Testis (tissue), 3 donors: Measurements from ENCODE around the gene GRIPAP1. TPM values are rescaled to one million over a fixed set of nuclear protein-coding genes. Genes with fewer than 3 reads are reported as not detected.

ENCODE experiments used
- DNase-seq: peaks from one replicate; pipeline ENCODE4 v3.0.0-alpha.2; 2019
- H3K27ac ChIP-seq, 2 donors: fragments of 200-600 bp; sonication (generic); one replicate each; pipeline ENCODE4 v1.5.1; 2019
- H3K27me3 ChIP-seq: fragments of 200-600 bp; sonication (generic); one replicate; pipeline ENCODE4 v1.5.1; 2019
- H3K36me3 ChIP-seq: fragments of 200-600 bp; sonication (generic); one replicate; pipeline ENCODE4 v1.5.1; 2017; ENCODE audit warnings: low read depth; ENCODE audit errors: missing control alignments
- H3K4me1 ChIP-seq: fragments of 200-600 bp; sonication (generic); one replicate; pipeline ENCODE4 v1.5.1; 2019
- H3K4me3 ChIP-seq, 2 donors: fragments of 200-600 bp; sonication (generic); one replicate each; pipeline ENCODE4 v1.5.1; 2017 to 2019
- H3K9me3 ChIP-seq: fragments of 200-600 bp; sonication (generic); one replicate; pipeline ENCODE4 v1.5.1; 2017
- POLR2A ChIP-seq: fragments of 450-650 bp; IDR thresholded peaks from one replicate; pipeline ENCODE4 v1.6.1; 2017; ENCODE audit warnings: antibody characterized with exemption, mild to moderate bottlenecking, moderate library complexity
- WGBS, 2 donors: methylation state at CpG; one replicate each; pipeline ENCODE4 v1.1.5; 2018; 5-methylcytosine and 5-hydroxymethylcytosine counted together
- intact Hi-C: fragments of 100-400 bp; cut with DNase I; formaldehyde crosslinking; loops from one replicate; pipeline ENCODE4 v1.15.1; 2023; ENCODE audit warnings: low total_unique reads
- polyA plus RNA-seq: library from polyadenylated mRNA; stranded (reverse); fragments of 350-450 nt; fragmentation: Illumina TruSeq; extraction: RNeasy Lipid Tissue Mini Kit (QIAGEN cat#74804); gene quantifications from one replicate; pipeline ENCODE4 v1.2.3, GENCODE V29; 2014; ENCODE audit warnings: low read depth, low replicate concordance; ENCODE audit not compliant: insufficient read depth
- total RNA-seq, 2 donors: library from RNA; depleted of rRNA; stranded (reverse); fragments of >200 nt; gene quantifications; one replicate each; pipeline ENCODE4 v1.2.3, GENCODE V29; 2016
- TF ChIP-seq, protein P1 (sequence below), 3 experiments: fragments of 450-650 bp in 2 of 3; fragments of 200-600 bp in 1 of 3; sonication (generic) in 1 of 3; IDR thresholded peaks; one replicate each; pipeline ENCODE4 v1.5.1; 2016 to 2019; ENCODE audit warnings: antibody characterized with exemption in 3 of 3, mild to moderate bottlenecking in 2 of 3, moderate library complexity in 1 of 3

GRIPAP1 gene
- total and polyA plus RNA-seq, 3 donors from 2014 or later: 44.4 to 88.9 (median 76.4) TPM

DNA sequence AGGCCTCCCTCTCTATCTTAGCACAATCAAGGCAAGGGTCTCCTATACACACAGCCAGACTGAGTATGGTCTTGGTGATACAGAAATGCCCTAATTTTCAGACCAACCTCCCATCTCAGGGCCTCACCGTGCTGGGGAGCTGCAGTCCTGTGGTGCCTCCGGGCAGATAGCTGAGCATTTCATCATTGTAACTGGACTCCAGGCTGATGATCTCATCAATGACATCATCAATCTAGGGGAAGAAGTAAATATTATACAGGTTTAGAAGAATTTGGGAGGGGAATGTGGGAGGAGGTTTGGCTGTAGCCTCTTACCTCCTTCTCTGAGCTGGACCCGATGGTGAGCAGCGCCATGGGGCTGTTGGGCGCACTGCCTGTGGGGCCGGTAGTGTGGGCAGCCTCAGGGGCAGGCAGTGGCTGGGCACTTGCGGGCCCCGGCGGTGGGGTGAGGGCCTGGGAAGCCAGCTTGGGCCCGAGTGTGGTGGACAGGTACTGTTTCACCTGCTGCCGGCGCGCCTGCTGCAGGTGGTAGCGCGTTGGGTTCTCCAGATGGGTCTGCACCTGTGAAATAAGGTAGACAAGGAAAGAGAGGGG lies 35.9 kb upstream of the GRIPAP1 start:
- H3K36me3 ChIP-seq: no peaks in the 10 kb centered on the region
- DNase-seq: no peak
- H3K9me3 ChIP-seq: no peaks in the 10 kb centered on the region
- intact Hi-C loops: no loop called here
- H3K27ac ChIP-seq: no peak overlapping the region
- no peak for TF ChIP-seq POLR2A
- TF ChIP-seq, protein P1, sequence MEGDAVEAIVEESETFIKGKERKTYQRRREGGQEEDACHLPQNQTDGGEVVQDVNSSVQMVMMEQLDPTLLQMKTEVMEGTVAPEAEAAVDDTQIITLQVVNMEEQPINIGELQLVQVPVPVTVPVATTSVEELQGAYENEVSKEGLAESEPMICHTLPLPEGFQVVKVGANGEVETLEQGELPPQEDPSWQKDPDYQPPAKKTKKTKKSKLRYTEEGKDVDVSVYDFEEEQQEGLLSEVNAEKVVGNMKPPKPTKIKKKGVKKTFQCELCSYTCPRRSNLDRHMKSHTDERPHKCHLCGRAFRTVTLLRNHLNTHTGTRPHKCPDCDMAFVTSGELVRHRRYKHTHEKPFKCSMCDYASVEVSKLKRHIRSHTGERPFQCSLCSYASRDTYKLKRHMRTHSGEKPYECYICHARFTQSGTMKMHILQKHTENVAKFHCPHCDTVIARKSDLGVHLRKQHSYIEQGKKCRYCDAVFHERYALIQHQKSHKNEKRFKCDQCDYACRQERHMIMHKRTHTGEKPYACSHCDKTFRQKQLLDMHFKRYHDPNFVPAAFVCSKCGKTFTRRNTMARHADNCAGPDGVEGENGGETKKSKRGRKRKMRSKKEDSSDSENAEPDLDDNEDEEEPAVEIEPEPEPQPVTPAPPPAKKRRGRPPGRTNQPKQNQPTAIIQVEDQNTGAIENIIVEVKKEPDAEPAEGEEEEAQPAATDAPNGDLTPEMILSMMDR (IDR thresholded peaks at IDR 0.05): no peak
- H3K4me3 ChIP-seq: no peak overlapping the region
- H3K27me3 ChIP-seq: no peaks in the 10 kb centered on the region
- peaks cover 6% of the 10 kb centered on the region for H3K4me1 ChIP-seq
- 80 to 93% methylated on average over 1 to 15 of the region's 15 CpGs for WGBS, 2 donors

DNA sequence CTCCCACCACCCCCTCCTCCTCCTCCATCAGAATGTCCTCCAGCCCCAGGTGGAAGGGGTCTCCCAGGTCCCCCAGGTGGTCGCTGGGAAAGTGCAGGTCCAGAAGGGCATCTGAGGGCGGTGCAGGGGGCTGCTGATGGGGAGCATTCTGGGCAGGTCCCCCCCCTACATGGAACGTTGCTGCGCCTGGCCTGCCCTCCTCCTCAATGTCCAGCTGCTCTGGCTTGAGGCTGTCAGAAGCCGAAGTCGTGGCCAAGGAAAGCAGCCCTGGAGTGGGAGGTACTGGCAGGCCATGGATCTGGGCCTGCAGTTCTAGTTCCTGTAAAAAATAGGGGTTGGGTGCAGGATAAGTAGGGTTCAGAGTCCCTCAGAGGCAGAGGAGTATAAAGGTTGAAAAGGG lies 28.2 kb upstream of the GRIPAP1 start:
- H3K27me3 ChIP-seq: no peaks in the 10 kb centered on the region
- TF ChIP-seq POLR2A: no peak
- TF ChIP-seq, protein P1 (IDR thresholded peaks at IDR 0.05): no peak
- intact Hi-C loops: no loop called here
- H3K9me3 ChIP-seq: no peaks in the 10 kb centered on the region
- H3K4me3 ChIP-seq: no peak overlapping the region
- no peak for DNase-seq
- H3K36me3 ChIP-seq: no peaks in the 10 kb centered on the region
- 70% methylated on average over 6 of the region's 6 CpGs; no CpG with 5 or more reads in 1 of the 2 donors for WGBS, 2 donors
- peaks cover 6% of the 10 kb centered on the region for H3K4me1 ChIP-seq
- no peak overlapping the region for H3K27ac ChIP-seq

- WGBS, 2 donors: 60 to 73% methylated on average over 2 to 3 of the region's 6 CpGs
- Histone ChIP-seq H3K27me3 (no peaks in the 10 kb centered on the region), H3K27ac (no peak overlapping the region)
These were observed 27.8 kb upstream of the GRIPAP1 start for GRCh38 chrX:49029876-49030275.

GRCh38 chrX:49019599-49020249 lies 17.7 kb upstream of the GRIPAP1 start:
- Histone ChIP-seq H3K9me3 (no peaks in the 10 kb centered on the region), H3K27ac (no peak overlapping the region), H3K36me3 (no peaks in the 10 kb centered on the region), H3K27me3 (no peaks in the 10 kb centered on the region), H3K4me3 (no peak overlapping the region), H3K4me1 (no peaks in the 10 kb centered on the region)
- WGBS, 2 donors: 87 to 92% methylated on average over 7 of the region's 7 CpGs
- DNase-seq: no peak
- TF ChIP-seq, protein P1 (IDR thresholded peaks at IDR 0.05): no peak
- no peak for TF ChIP-seq POLR2A
- intact Hi-C loops: loop anchor here (10.0 kb wide), 1 partner anchor 55 kb away; no protein-coding TSS in a partner anchor

More at GRCh38 chrX:49029876-49030275, 27.8 kb upstream of the GRIPAP1 start:
- no peak overlapping the region for H3K4me3 ChIP-seq
- intact Hi-C loops: loop anchor here (10.0 kb wide), 1 partner anchor 65 kb away; no protein-coding TSS in a partner anchor
- no peak for DNase-seq
- peaks cover 6% of the 10 kb centered on the region for H3K4me1 ChIP-seq
- H3K36me3 ChIP-seq: no peaks in the 10 kb centered on the region
- TF ChIP-seq, protein P1 (IDR thresholded peaks at IDR 0.05): no peak
- TF ChIP-seq POLR2A: no peak
- no peaks in the 10 kb centered on the region for H3K9me3 ChIP-seq
